ENCODE data around the gene FBXO42.

DNA sequence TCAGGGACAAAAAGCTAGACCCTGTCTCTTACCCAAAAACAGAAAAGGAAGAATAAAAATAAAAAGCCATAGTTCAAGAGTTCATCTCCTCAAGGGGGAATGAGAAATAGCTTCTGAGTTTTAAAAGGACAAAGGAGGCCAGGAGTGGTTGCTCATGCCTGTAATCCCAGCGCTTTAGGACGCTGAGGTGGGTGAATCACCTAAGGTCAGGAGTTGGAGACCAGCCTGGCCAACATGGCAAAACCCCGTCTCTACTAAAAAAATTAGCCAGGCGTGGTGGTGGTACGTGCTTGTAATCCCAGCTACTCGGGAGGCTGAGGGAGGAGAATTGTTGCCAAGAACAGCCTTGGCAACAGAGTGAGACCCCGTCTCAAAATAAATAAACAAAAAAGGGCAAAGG, 76.7 kb downstream of the FBXO42 start:
- TF ChIP-seq CTCF (IDR thresholded peaks at IDR 0.05 in 8 of 11, conservative IDR thresholded peaks at IDR 0.05 in 3 of 11) (no peak), POLR2A (IDR thresholded peaks at IDR 0.05) (no peak)

All from spleen (tissue), 7 donors.